Activated effector memory CD4-positive, alpha-beta T cell treated with anti-CD3 and anti-CD28 coated beads, Interleukin-2, amount 50 U/mL, for 16 hours (primary cell): ENCODE measurements around the gene CES1.
"Not testable (repeated sequence)": the region's sequence is repeated elsewhere in the genome, so short reads cannot be mapped to it uniquely, and the experiment has no call there.

Experiments used
- DNase-seq: peaks from one replicate; pipeline ENCODE4 v3.0.0-alpha.2; 2020

Gene CES1

DNA sequence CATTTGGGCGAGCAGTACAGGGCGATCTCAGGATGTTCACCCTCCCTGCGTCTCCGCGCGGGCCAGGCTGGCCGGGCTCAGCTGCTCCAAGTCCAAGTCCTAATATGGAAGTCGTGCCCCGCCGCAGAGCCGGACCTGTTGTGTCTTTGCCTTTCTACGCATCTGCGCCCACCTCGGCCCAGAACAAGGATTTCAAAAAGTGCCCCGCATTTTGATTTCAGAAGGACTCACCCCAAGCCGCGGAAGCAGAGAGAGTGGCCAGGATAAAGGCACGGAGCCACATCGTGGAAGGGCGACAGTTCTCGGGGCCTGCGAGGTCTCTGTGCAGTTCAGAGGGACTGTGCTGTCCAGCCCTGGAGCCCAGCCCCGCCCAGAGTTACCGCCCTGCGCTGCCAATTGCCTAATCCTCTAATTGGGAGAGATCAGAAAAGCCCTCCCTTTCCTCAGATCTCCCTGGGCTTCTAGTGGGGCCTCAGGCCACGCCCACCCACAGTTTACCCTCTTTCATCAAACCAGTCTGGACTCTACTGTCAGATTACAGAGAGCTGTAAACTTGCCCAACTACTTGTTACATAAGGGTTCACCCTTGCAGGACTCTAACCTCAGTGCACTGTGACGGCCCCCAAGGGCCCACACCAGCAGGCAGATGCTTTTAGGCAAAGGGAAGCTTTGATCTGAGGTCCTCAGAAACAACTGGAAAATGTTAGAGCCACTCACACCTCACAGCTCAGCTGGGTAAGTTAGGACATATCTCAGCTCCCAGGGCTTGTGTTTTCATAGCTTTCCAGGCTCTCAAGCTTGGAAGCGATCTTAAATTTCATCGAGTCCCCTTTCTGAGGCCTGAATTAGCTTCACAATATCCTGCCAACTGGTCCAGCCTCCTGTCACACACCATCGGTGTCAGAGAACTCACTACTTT is at the start of gene CES1:
Gene CES1, minus strand, starts transcription at position 324 of the 919 bp plus-strand sequence. Its CDS starts 41 bp downstream, at position 283.
- peak; percentile 57 for DNase-seq

DNA sequence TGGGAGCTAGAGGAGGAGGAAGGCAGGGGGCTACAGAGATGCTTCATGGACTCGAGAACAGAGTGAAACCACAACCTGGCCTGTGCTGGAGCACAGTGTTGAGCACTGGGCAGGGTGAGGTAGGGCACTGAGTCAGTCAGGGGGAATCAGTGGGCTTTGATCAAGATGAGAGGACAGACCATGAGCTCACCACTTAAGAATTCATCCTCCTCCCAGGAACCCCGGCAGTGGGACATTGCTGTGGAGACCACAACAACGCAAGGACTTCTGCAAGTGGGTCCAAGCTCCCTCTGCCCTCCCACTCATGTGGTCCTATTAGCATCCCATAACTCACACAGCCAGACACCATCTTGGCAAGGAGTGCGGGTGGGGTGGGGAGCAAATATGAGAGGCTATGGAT is 44.0 kb upstream of the CES1 start:
- no peak for DNase-seq

DNA sequence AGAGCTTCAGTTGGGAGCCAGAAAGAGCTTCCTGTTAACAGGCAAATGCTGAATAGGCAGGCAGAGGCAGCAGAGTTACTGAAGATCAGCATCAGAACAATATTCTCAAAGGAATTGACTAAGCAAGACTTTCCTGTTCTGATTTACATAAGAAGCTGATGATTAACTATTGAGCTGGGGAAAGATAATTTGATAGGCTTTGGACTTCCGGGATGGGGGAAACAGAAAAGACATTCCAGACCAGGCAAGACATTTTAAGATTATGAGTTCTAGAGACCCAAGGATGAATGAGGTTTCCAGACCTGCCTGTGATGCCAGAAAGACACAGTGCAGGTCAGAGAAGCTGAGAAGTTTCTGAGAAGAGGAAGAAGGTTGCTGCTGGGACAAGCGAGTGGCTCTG is 42.4 kb upstream of the CES1 start, which contains the start of gene CES5A:
Gene CES5A, minus strand, starts transcription at position 101 of the 400 bp plus-strand sequence. CDS start 152 bp downstream, outside the sequence.
- DNase-seq, result no peak

DNA sequence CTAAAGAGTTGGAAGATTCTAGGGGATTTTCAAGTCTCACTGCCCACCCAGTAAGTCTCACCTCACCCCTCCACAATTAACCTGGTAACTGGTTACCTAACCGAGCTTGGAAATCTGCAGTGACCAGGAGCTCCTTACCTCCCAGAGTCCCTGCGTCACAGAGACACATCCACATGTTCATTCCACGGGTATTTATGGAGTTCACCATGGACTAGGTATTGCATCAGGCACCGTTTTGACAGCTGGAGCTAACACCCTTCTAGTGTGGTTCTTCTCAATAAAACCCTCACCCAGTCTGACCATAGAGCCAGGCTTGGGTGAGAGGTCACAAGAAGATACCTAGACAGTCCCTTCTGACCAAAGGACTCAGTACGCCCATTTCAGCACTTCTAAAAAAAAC is 40.2 kb upstream of the CES1 start:
- DNase-seq, result no peak

DNA sequence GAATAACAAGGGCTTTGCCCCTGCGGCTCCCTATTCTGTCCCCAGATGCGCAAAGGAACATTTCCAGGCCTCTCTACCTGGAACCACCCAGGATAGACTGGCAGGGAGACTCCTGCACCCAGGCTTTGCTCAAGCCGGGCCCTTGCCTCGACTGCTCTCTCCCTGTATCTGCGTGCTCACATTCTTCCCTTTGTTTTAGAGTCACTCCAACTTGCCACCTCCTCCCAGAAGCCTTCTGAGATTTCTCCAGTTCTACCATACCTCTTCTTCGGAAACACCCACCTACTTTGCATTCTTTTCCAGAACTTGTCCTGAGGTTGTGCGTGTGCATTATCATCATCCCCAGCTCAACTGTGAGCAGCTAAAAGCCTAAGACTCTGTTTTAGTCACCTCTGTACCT is 39.2 kb upstream of the CES1 start:
- DNase-seq, result no peak

DNA sequence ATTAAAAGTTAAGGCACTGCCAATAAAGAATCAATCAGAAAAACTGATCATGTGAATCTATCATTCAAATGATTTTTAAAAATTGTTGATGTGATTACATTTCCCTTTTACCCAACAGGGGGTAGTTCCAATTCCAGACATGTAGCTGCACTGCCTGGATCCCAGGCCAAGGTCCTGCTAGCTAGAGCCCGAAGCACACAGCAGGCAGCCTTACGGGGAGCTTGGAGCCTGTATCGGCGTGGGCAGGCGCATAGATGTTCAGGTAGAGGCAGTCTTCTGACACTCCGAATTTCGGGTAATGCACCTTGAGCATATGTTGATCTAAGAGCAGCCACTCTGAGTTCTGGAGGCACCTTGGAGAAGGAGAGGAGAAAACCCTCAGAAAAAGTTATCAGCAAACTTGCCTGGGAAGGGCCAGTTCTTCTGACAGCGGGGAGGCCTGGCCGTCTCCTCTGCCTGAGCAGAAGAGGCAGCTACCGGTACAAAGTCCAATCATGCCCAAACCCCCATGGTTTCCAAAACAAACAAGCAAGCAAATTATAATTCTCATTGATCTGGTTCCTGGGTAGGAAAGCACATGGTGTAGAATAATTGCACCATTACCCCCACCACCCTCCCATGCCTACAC is 38.6 kb upstream of the CES1 start:
- DNase-seq, result no peak

DNA sequence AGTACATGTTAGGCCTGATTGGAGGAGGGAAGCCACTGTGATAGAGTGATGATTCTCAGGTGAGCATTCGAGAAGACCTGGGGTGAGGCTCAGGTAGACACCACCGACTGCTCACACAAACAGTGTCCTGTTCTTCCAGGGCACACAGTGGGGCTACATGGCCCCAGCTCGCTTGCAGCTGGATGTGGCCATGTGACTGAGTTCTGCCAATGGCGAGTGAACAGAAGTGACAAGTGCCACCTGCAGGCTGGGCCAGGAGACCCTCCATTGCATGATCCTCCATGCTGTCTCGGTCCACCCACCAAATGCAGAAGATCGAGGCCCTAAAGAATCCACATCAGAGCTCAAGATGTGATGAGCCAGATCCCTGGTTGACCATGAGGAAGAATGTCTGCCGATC is 36.1 kb upstream of the CES1 start:
- DNase-seq, result no peak

DNA sequence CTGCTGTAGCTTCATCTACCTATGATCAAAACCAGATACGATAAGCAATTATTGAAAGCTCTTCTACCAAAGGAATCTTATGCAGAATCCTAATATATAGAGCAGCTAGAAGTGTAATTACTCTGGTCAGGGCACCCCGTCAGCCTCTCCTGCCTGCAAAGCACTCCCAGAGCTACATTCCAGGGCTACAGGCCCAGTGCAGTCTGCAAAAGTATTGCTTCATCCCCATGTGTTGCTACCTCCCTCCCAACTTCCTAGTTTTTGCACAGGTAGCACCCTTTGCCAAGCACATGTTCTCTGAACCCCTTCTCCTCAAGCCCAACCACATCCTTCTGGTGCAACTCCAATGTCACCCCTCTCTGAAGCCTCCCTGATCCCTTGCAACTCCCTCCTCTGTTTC is 35.2 kb upstream of the CES1 start:
- no peak for DNase-seq

DNA sequence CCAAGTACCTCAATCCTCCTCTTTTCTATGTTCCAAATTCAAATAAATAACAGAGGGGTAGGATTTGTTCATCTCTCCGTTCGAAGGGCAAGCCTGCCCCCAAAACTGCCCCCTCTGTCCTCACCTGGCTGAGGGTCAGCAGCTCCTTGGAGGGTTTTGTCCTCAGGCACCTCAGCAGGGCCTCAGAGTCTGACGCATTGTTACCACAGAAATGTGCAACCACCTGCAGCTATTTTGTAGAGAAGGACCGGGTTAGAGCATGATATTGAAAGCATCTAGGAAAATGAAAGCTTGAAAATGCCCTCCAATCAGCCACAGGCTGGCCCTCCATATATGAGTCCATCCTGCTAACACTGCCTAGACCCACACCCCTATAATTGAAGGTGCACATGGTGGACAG is 28.4 kb upstream of the CES1 start:
- DNase-seq, result no peak

DNA sequence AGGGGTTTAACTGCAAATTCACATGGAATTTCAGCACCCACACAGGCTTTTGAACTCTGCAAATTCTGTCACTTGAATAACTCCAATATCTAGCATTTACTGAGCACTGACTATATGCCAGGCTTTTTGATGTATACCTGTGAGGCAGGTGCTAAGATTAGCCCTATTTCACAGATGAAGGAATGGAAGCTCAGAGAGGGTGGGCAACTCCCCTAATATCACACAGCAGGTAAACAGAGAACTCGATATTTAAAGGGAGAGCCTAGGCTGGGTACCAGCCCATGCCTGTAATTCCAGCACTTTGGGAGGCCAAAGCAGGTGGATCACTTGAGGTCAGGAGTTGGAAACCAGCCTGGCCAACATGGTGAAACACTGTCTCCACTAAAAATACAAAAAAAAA is 24.8 kb upstream of the CES1 start:
- DNase-seq, result not testable (repeated sequence)

DNA sequence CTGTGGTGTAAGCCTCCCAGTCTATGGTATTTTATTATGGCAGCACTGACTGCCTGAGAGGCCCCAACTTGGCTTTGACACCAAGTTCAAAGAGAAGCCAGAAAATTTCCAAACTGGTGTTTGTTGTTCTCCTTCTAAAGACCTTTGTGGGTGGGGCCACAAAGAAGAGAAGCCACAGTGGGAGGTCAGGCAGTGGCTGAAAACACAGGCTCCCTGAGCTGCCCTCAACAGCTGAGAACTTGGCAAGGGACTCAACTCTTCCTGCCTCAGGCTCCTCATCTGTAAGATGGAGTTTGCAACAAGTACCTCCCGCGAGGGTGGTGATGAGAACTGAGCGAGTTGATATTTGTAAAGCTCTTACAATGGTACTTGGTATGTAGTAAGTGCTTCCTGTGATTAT is 24.1 kb upstream of the CES1 start:
- no peak for DNase-seq

DNA sequence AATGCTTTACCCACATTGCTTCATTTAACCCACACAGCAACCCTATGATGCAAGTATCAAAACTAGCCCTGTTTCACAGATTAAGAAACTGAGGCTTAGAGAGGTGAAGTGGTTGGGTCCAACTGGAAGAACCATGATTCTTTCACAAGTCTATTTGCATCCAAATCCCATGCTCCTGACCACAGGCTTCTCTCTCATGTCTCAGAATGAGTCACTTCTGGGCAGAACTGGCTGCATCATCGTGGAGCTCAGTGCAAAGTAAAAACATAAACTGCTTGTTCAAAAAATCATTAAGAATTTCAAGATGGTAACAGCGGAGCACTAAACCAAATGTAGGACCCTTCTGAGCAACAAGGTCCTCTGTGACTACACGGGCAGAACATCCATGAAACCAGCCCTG is 20.2 kb upstream of the CES1 start:
- no peak for DNase-seq

DNA sequence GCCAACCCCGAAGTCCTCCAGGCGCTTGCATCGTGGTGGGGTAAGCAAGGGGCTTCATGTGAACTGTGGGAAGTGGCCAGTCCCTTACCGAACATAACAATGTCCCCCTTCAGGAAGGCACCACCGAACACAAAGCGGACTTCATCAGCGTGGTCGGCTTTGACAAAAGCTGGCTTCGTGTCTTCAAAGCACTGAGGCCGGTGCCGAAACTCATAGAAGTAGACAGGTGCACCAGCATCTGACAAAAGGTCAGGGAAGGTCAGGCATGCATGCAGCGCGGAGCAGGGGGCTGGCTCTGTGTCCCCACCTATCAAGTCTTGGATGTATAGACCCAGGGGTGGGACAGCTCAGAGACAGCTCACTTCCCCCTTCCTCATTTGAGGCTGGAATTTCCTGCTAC is 16.6 kb upstream of the CES1 start:
- DNase-seq, result no peak

DNA sequence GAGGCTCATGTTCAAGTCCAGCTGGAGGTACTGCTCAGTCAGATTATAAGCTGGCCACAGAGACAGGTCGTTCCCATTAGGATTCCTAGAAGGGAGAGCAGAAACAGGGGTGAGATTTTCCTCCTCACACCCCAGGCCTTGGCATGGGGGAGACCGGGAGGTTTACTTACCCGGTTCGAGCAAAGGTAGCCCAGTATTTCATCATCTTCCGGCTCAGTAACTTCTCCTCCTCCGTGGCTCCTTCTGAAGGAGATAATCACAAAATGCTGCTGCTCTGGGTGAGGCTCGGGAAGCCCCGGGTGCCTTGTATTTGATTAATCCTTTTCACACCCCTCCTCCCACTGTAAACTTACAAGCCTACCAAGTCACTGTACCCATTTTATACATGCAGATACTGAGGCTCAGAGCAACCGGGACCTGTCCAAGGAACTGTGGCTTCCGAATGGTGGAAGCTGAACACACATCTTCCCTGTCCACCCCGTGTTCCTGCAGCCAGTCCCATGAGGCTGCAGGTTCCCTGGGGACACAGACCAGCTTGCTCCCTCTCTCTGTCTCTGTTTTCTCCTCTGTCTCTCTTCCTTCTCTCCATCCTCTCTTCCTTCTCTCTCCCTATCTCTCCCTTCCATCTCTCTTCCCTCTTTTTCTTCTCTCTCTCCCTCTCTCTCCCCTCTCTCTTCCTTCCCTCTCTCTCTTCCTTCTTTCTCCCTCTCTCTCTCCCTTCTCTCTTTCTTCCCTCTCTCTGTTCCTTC is 13.9 kb upstream of the CES1 start:
- no peak for DNase-seq

DNA sequence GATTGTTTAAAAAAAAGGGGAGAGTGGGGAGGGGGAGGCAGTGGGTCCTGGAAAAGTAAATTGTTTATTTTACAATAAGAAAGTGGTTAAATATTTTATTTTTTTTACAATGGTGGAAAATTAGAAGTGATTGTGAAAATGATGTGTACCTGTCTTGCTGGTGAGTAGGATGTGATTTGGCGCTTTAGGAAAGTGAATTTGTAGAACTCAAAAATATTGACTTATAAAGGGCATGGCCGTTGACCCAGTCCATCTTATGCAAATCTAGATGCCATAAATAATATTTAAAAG is 10.2 kb upstream of the CES1 start:
- no peak for DNase-seq

DNA sequence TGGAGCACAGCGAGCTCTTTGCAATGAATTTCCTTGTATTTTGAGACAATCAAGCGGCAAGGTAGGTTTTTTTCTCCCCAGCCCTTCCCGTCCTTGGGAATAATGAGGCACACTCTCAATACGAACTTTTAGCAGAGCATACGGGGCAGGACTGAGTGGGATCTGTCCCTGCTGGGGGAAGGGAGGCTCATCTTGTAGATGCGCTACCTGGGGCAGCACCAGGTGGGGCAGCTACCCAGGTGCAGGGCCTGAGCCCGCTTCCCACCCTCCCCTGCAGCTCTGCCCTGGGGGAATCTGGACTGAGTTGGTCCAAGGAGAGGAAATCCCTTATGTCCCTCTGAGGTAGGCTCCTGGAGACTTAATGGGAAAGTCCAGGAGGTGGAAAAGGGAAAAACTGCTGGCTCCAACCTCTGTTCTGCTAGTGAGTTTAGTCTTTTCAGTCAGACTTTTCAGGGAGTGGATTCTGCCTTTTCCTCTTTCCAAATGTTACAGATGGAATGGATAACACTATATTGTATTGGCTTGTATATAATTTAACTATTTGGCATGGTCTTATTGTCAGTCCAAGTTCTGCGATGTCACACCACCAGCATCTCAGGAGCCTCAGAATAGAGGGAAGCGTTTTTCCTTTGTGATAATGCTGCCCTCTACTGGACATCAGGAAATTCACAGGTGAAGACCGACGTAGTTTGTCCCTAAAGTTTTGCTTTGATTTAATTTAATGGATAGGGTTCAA is 9.6 kb upstream of the CES1 start:
- no peak for DNase-seq

DNA sequence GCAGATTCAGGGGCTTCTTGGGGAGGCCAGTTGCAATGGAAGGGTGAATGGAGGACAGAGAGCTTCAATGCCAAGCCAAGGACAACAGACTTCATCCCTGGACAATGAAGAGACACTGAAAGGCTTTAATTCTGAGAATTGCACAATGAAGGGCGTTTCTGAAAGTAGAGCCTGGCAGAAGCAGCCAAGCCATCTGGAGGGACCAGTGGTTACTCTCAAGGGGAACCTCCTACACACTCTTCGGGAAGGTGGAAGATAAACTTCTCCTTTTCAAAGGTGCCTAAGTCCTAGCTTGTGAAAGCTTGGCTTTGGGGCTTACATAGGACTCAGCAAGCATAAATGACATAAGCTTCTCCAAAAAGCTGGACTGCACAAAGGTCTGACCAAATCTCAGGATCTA is 6.2 kb upstream of the CES1 start:
- no peak for DNase-seq

DNA sequence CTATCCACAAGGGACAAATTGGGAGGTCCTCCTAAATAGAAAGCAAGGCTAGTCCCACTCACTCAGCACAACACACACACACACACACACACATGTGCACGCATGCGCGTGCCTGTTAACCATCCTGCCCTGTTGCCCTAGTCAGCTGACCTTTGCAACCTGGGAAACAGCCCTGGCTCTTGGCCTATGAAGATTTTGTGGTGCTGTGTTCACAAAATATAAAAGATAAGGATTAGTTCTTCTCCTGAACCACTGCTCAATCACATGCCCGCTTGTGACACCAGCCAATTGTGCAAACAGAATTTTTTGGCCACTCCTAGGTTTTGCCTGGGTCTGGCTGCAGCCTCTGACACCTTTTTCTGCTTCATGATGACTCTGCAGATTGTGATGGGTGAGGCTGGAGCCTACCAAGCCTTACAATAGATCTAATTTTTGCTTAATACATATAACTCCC is 3.3 kb upstream of the CES1 start:
- no peak for DNase-seq

DNA sequence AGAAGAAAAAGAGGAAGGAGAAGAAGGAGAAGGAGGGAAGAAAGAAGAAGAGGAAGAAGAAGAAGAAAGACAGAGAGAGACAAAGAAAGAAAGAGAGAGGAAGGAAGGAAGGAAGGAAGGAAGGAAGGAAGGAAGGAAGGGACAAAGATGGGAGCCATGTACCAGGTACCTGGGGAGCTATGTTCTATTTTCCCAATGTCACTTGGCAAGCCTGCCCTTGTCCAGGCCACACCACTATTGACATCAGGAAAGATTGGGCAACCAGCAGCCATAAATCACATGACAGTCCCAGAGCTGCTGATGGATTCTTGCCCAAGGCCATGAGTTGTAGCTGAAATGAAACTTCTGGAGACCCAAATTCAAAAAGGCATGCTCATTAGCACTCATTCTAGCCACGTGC is 2.7 kb upstream of the CES1 start:
- no peak for DNase-seq

DNA sequence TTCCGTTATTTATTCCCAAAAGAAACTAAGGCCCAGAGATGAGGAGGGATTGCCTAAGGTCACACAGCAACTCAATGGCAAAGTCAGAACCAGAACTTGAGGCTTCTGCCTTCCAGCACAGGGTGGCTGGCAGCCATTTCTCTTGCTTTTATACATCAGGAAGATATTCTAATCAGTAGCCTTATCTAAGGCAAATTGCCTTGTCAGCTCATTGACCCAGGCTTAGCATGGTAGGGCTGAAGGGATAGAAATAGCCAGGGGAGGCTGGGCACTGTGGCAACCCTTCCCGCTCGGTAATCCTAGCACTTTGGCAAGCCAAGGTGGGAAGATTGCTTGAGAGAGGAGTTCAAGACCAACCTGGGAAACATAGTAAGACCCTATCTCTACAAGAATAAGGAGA is 2.3 kb upstream of the CES1 start:
- DNase-seq, result not testable (repeated sequence)

DNA sequence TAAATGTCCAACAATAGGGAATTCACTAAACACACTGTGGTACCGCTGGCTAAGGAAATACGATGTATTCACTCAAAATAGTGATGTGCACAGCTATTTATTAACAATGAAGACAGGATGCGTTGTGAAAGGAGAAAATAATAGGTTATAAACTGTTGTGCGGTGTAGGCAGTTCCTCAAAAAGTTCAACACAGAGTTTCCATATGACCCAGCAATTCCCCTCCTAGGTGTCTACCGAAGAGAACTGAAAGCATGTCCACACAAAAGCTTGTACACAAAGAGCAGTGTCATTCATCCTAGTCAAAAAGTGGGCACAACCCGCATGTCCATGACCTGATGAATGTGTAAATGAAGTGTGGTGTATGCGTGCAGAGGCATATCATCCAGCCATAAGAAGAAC is 1.2 kb upstream of the CES1 start:
- DNase-seq, result no peak

DNA sequence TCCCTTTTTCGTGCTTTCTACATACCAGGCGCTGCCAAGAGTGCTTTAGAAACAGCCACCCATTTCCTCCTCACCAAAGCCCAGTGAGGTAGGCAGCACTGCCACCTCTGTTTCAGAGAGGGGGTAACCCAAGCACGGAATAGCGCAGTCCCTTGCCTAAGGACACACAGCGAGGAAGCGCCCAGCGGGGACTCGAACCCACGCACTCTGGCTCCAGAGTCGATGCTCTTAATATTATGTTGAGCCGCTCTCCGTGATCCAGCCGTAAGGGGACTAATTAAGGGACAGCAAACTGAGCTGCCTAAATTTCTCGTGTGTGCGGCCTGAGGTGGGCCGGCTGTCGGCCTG is 497 bp downstream of the CES1 start:
- DNase-seq, result no peak

DNA sequence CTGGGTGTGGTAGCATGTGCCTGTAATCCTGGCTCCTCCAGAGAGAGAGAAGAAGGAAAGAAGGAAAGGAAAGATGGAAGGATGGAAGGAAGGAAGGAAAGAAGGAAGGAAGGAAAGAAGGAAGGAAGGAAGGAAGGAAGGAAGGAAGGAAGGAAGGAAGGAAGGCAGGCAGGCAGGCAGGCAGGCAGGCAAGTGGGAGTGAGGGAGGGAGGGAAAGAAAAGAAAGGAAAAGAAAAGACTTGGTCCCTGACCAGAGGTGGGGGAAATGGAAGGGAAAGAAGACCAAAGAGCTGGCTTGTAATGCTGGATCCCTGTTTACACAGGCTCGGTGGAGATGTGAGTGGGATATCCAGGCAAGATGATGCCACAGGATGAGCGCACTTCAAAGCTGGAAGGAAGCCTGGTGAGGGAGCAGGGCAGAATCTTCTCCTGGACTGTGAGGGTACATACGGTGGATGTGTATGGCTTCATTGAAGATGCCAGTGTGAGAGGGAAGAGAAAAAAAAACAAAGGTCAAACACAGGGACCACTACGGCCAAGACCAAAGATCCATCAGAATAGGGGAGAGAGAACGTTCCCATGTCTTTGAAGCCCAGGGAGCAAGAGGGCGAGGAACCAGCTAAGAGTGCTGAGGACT is 2.1 kb downstream of the CES1 start:
- DNase-seq, result peak; percentile 34
